Activated CD8-positive, alpha-beta T cell treated with anti-CD3 and anti-CD28 coated beads for 36 hours (primary cell): ENCODE results near the gene PORCN. TPM values are rescaled to one million over a fixed set of nuclear protein-coding genes. Genes with fewer than 3 reads are reported as not detected.
A peak's percentile ranks its signal among the peaks of the same experiment; 100 is the strongest.

ENCODE experiments used
- ATAC-seq: fragments of 200-7000 bp; cut with Tn5 transposase; one replicate; pipeline ENCODE4 v1.10.0; 2021; ENCODE audit warnings: mild to moderate bottlenecking, moderate library complexity
- CTCF ChIA-PET: fragments of 350-600 bp; sonication (Branson Sonifier 250); formaldehyde crosslinking; loops from one replicate; lab custom pipeline; 2021; ENCODE audit warnings: antibody characterized with exemption; lab: Charles Lee
- POLR2A ChIA-PET: fragments of 350-600 bp; sonication (Branson Sonifier 250); formaldehyde crosslinking; loops from one replicate; lab custom pipeline; 2021; ENCODE audit warnings: antibody characterized with exemption; lab: Charles Lee
- DNase-seq: peaks from one replicate; pipeline ENCODE4 v3.0.0-alpha.2; 2020
- H3K27ac Mint-ChIP-seq: one replicate; pipeline ENCODE4 v1.8.0; 2021; ENCODE audit warnings: mild to moderate bottlenecking, mixed read lengths
- H3K27me3 Mint-ChIP-seq: one replicate; pipeline ENCODE4 v1.8.0; 2021; ENCODE audit warnings: mixed read lengths
- H3K36me3 Mint-ChIP-seq: one replicate; pipeline ENCODE4 v1.8.0; 2021; ENCODE audit warnings: low read depth, mixed read lengths
- H3K4me1 Mint-ChIP-seq: one replicate; pipeline ENCODE4 v1.8.0; 2021; ENCODE audit warnings: low read depth, mixed read lengths
- H3K4me3 Mint-ChIP-seq: one replicate; pipeline ENCODE4 v1.8.0; 2021; ENCODE audit warnings: mild to moderate bottlenecking, moderate library complexity, mixed read lengths
- H3K9me3 Mint-ChIP-seq: one replicate; pipeline ENCODE4 v1.8.0; 2021; ENCODE audit warnings: mixed read lengths
- intact Hi-C: fragments of 100-400 bp; cut with micrococcal nuclease; formaldehyde crosslinking; loops from one replicate; pipeline ENCODE4 v1.10.0; 2022
- total RNA-seq, 2 experiments: library from RNA; stranded (reverse); gene quantifications; one replicate each; pipeline ENCODE4 v1.2.3, GENCODE V29; 2021
- TF ChIP-seq, protein P1 (sequence below): fragments of 200-600 bp; IDR thresholded peaks from one replicate; pipeline ENCODE4 v1.8.0; 2022; ENCODE audit warnings: antibody characterized with exemption, mild to moderate bottlenecking

Gene PORCN
- total RNA-seq, 2 experiments from 2014 or later, result 13.9 to 16.9 TPM

DNA sequence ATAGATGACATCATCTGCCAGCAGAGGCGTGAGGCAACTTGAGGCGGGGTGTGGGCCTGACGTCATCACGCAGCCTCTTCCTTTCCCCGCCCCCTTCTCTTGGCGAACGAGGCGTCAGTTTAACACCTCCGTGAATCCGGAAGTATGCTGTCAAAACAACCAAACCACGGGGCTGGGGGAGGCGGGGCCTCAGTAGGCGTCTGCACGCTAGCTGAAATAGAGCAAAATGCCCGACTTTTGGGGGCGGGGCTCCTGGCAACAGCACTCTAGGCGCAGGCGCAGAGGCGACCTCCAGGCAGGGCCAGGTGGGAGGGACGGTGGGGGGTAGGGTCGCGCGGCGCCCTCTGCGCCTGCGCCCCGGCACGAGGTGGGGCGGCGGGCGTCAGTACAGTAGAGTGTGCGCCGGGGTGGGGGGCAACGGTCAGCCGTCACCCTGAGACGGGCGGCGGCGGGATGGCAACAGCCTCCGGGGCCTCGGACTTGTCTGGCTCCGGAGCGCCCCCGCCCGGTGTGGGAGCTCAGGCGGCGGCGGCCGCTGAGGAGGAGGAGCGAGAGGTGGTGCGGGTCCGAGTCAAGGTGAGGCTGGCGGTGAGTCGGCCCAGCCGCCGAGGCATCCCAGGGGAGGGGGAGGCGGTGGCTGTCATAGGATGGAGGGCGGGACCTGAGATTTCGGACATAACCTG, 30.7 kb downstream of the PORCN start, which contains the start of gene TBC1D25:
TSS of gene TBC1D25 (plus strand) at position 370 of the 683 bp plus-strand sequence. CDS start at position 454, 84 bp downstream.
- Mint-ChIP-seq H3K27ac (peak within 1 kb of the TSS; percentile 98), H3K4me1 (peaks cover 16% of the 10 kb centered on the region), H3K36me3 (peaks cover 8% of the 10 kb centered on the region), H3K9me3 (no peaks in the 10 kb centered on the region), H3K27me3 (no peaks in the 10 kb centered on the region), H3K4me3 (peak within 1 kb of the TSS; percentile 89)
- CTCF ChIA-PET, result interaction anchor here (0.5 to 1.2 kb wide), 3 partner anchors 11 to 456 kb away, joined by 3 to 4 read pairs (median 3); no protein-coding TSS in a partner anchor
- ATAC-seq (peak; percentile 85), DNase-seq (peak; percentile 99)
- intact Hi-C loops, result loop anchor here (5.0 kb wide), 1 partner anchor 33 kb away; the partner anchor contains the start of gene RBM3
- TF ChIP-seq, protein P1, sequence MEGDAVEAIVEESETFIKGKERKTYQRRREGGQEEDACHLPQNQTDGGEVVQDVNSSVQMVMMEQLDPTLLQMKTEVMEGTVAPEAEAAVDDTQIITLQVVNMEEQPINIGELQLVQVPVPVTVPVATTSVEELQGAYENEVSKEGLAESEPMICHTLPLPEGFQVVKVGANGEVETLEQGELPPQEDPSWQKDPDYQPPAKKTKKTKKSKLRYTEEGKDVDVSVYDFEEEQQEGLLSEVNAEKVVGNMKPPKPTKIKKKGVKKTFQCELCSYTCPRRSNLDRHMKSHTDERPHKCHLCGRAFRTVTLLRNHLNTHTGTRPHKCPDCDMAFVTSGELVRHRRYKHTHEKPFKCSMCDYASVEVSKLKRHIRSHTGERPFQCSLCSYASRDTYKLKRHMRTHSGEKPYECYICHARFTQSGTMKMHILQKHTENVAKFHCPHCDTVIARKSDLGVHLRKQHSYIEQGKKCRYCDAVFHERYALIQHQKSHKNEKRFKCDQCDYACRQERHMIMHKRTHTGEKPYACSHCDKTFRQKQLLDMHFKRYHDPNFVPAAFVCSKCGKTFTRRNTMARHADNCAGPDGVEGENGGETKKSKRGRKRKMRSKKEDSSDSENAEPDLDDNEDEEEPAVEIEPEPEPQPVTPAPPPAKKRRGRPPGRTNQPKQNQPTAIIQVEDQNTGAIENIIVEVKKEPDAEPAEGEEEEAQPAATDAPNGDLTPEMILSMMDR, result no peak
- POLR2A ChIA-PET, result interaction anchor here (1.0 to 3.4 kb wide), 8 partner anchors 10 to 65 kb away, joined by 3 to 17 read pairs (median 8); partner anchors contain the start of genes EBP and RBM3

DNA sequence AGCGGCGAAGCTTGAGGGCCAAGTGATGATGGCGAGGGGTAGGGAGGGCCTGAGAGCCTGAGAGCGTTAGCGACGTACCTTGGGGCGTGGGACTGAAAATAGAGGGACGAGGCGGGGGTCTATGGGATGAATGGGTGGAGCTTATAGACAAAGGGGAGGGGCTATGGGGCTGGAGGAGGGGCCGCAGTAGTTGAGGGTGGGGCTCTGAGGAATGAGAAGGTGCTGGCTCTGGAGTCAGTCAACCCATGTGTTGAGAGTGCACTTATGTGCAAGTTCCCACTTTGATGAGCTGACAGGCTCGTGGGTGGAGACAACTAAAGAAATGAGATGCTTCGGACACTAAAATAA, 31.2 kb downstream of the PORCN start:
- Mint-ChIP-seq H3K27ac (peak overlapping the region; percentile 98), H3K9me3 (no peaks in the 10 kb centered on the region), H3K27me3 (no peaks in the 10 kb centered on the region), H3K4me1 (peaks cover 16% of the 10 kb centered on the region), H3K4me3 (peak overlapping the region; percentile 89), H3K36me3 (peaks cover 8% of the 10 kb centered on the region)
- intact Hi-C loops, result no loop called here
- TF ChIP-seq, protein P1, result no peak
- ATAC-seq (peak; percentile 65), DNase-seq (peak; percentile 63)
- ChIA-PET CTCF (interaction anchor here (0.9 kb wide), 1 partner anchor 30 kb away, joined by 3 read pairs; no protein-coding TSS in a partner anchor), POLR2A (interaction anchor here (1.0 to 3.4 kb wide), 9 partner anchors 9 to 65 kb away, joined by 3 to 17 read pairs (median 7); partner anchors contain the start of genes EBP and RBM3)

DNA sequence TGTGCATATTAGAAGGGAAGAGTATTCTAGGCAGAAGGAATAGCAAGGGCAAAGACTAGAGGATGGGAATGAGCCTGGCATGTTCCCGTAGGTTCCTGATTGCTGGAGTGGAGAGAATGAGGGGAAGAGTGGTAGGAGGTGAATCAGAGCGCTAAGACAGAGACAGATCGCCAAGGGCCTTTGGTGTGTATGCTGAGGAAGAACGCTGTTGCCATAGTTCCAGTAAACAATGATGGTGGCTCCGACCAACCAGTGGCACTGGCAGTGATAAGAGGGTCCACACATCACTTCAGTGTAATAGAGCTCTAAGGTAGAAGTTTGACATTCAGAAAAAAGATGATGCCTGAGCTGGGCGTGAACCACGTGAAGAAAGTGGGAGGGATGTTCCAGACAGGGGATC, 31.7 kb downstream of the PORCN start:
- intact Hi-C loops, result no loop called here
- H3K4me3 Mint-ChIP-seq, result peak overlapping the region; percentile 89

DNA sequence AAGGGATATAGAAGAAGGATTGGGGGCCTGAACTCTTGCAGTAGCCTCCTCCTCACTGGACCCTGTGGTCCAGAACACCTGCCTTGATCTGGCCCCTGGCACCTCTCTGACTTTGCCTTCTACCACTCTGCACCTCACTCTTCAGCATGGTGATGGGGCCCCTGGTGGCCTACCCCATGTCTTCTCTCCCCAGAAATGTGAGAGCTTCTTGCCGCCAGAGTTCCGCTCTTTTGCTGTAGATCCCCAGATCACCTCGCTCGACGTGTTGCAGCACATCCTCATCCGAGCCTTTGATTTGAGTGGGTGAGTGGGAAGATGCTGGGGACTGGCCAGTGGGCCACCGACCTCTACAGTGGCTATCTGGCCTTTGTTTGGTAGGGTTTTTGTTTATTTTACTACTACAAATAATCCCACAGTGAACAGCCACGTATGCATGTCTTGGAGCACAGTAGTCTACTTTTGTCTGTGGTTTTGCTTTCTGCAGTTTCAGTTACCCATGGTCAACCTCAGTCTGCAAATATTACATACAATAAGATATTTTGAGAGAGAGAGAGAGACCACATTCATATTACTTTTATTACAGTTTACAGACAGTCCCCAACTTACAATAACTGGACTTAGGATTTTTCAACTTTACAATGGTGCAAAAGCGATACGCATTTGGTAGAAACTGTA, 32.5 kb downstream of the PORCN start:
- Mint-ChIP-seq H3K4me3 (peak overlapping the region; percentile 89), H3K27ac (peak overlapping the region; percentile 98), H3K36me3 (peaks cover 11% of the 10 kb centered on the region), H3K27me3 (no peaks in the 10 kb centered on the region), H3K4me1 (peaks cover 16% of the 10 kb centered on the region), H3K9me3 (no peaks in the 10 kb centered on the region)
- intact Hi-C loops, result no loop called here
- ATAC-seq (no peak), DNase-seq (no peak)
- POLR2A ChIA-PET, result interaction anchor here (1.0 kb wide), 1 partner anchor 38 kb away, joined by 3 read pairs; no protein-coding TSS in a partner anchor
- CTCF ChIA-PET, result no interaction called here
- TF ChIP-seq, protein P1, result no peak

More for the DNA sequence above, 31.7 kb downstream of the PORCN start:
- Mint-ChIP-seq H3K4me1 (peaks cover 16% of the 10 kb centered on the region), H3K27ac (peak overlapping the region; percentile 98), H3K9me3 (no peaks in the 10 kb centered on the region), H3K36me3 (peaks cover 10% of the 10 kb centered on the region), H3K27me3 (no peaks in the 10 kb centered on the region)
- CTCF ChIA-PET, result no interaction called here
- TF ChIP-seq, protein P1, result no peak
- ATAC-seq (no peak), DNase-seq (no peak)
- POLR2A ChIA-PET, result interaction anchor here (1.0 to 3.4 kb wide), 6 partner anchors 9 to 39 kb away, joined by 3 to 17 read pairs (median 10); partner anchors contain the start of genes EBP and RBM3
